Liver (tissue), 9 donors: ENCODE data around the gene OR56B4. TPM values are rescaled to one million over a fixed set of nuclear protein-coding genes. Genes with fewer than 3 reads are reported as not detected.

Source experiments
- DNase-seq: peaks from one replicate; pipeline ENCODE4 v3.0.0-alpha.2; 2017; ENCODE audit warnings: low spot score
- H3K27ac ChIP-seq, 2 donors: one replicate each; pipeline ENCODE4 v1.7.0; 2013; ENCODE audit warnings: inconsistent platforms in 2 of 2, low read length in 2 of 2, control low read depth in 1 of 2, low read depth in 1 of 2, mild to moderate bottlenecking in 1 of 2
- H3K27me3 ChIP-seq, 4 donors: one replicate each; pipeline versions ENCODE4 v1.6.1 to v1.7.0; 2013; ENCODE audit warnings: low read length in 3 of 4, inconsistent platforms in 1 of 4, mild to moderate bottlenecking in 1 of 4, moderate library complexity in 1 of 4; ENCODE audit not compliant: control insufficient read depth in 4 of 4, insufficient read depth in 4 of 4
- H3K36me3 ChIP-seq, 4 donors: one replicate each; pipeline versions ENCODE4 v1.6.1 to v1.7.0; 2013; ENCODE audit warnings: low read length in 3 of 4, mild to moderate bottlenecking in 3 of 4, low read depth in 1 of 4, moderate library complexity in 1 of 4; ENCODE audit not compliant: control insufficient read depth in 4 of 4, insufficient read depth in 3 of 4
- H3K4me1 ChIP-seq, 4 donors: one replicate each; pipeline versions ENCODE4 v1.6.1 to v1.7.0; 2013; ENCODE audit warnings: low read length in 3 of 4, mild to moderate bottlenecking in 3 of 4, moderate library complexity in 1 of 4; ENCODE audit not compliant: control insufficient read depth in 4 of 4, insufficient read depth in 4 of 4
- H3K4me3 ChIP-seq, 3 donors: one replicate each; pipeline versions ENCODE4 v1.6.1 to v1.7.0; 2013; ENCODE audit warnings: low read length in 3 of 3, control low read depth in 1 of 3, low read depth in 1 of 3, mild to moderate bottlenecking in 1 of 3
- H3K9ac ChIP-seq, 2 donors: one replicate each; pipeline ENCODE4 v1.7.0; 2013; ENCODE audit warnings: low read length in 2 of 2, mild to moderate bottlenecking in 2 of 2, moderate library complexity in 2 of 2, control low read depth in 1 of 2, low read depth in 1 of 2
- H3K9me3 ChIP-seq, 4 donors: one replicate each; pipeline versions ENCODE4 v1.6.1 to v1.7.0; 2013; ENCODE audit warnings: low read length in 3 of 4; ENCODE audit not compliant: control insufficient read depth in 4 of 4
- EGR1 ChIP-seq, 2 donors: IDR thresholded peaks; 2 replicates each; pipeline ENCODE4 v1.6.1; 2016 to 2018; ENCODE audit warnings: antibody characterized with exemption in 2 of 2, low read depth in 2 of 2
- GABPA ChIP-seq, 2 donors: IDR thresholded peaks in 1 of 2; conservative IDR thresholded peaks in 1 of 2; 2 replicates each; pipeline ENCODE4 v1.6.1; 2016; ENCODE audit warnings: antibody characterized with exemption in 2 of 2, mild to moderate bottlenecking in 1 of 2, moderate library complexity in 1 of 2
- HNF4A ChIP-seq, 2 donors: conservative IDR thresholded peaks; 2 replicates each; pipeline ENCODE4 v1.6.1; 2016; ENCODE audit warnings: antibody characterized with exemption in 2 of 2, mild to moderate bottlenecking in 2 of 2
- HNF4G ChIP-seq: IDR thresholded peaks from 2 replicates; pipeline ENCODE4 v1.6.1; 2016; ENCODE audit warnings: antibody characterized with exemption
- JUND ChIP-seq, 2 donors: IDR thresholded peaks; 2 replicates each; pipeline ENCODE4 v1.6.1; 2016; ENCODE audit warnings: antibody characterized with exemption in 2 of 2
- MAX ChIP-seq: IDR thresholded peaks from 2 replicates; pipeline ENCODE4 v1.6.1; 2016; ENCODE audit warnings: antibody characterized with exemption
- NR2F2 ChIP-seq: IDR thresholded peaks from 2 replicates; pipeline ENCODE4 v1.6.1; 2016; ENCODE audit warnings: antibody characterized with exemption
- RAD21 ChIP-seq, 2 donors: IDR thresholded peaks; 2 replicates each; pipeline ENCODE4 v1.6.1; 2016; ENCODE audit warnings: antibody characterized with exemption in 2 of 2, mild to moderate bottlenecking in 2 of 2
- RXRA ChIP-seq, 2 donors: IDR thresholded peaks; 2 replicates each; pipeline ENCODE4 v1.6.1; 2017 to 2018; ENCODE audit warnings: antibody characterized with exemption in 2 of 2, mild to moderate bottlenecking in 1 of 2
- SP1 ChIP-seq: IDR thresholded peaks from 2 replicates; pipeline ENCODE4 v1.6.1; 2018; ENCODE audit warnings: antibody characterized with exemption, mild to moderate bottlenecking
- TAF1 ChIP-seq: conservative IDR thresholded peaks from 2 replicates; pipeline ENCODE4 v1.6.1; 2016; ENCODE audit warnings: antibody characterized with exemption, mild to moderate bottlenecking
- YY1 ChIP-seq: IDR thresholded peaks from 2 replicates; pipeline ENCODE4 v1.6.1; 2016; ENCODE audit warnings: antibody characterized with exemption, mild to moderate bottlenecking
- WGBS: extraction: QIAGEN DNeasy Blood & Tissue Kit; methylation state at CpG from one replicate; pipeline ENCODE4 v1.1.7; 2013; 5-methylcytosine and 5-hydroxymethylcytosine counted together
- polyA plus RNA-seq, 2 donors: library from polyadenylated mRNA; stranded (reverse) in 1 of 2; unstranded in 1 of 2; fragments of 200-250 nt in 1 of 2; fragments of >200 nt in 1 of 2; fragmentation: Nextera tagmentation in 1 of 2; extraction: Ambion mirVana in 1 of 2; gene quantifications; one replicate each; pipeline versions ENCODE4 v1.2.1 to v1.2.3, GENCODE V29; 2013 to 2015
- total RNA-seq, 2 donors: library from RNA; depleted of rRNA; stranded (reverse); fragments of >200 nt; gene quantifications; one replicate each; pipeline ENCODE4 v1.2.3, GENCODE V29; 2014
- TF ChIP-seq, protein P1 (sequence below): IDR thresholded peaks from 2 replicates; pipeline ENCODE4 v1.6.1; 2016; ENCODE audit warnings: antibody characterized with exemption
- TF ChIP-seq, protein P2 (sequence below): IDR thresholded peaks from 2 replicates; pipeline ENCODE4 v1.6.1; 2016; ENCODE audit warnings: antibody characterized with exemption, mild to moderate bottlenecking
- donor health status: healthy.
- donor health status: healthy.
- donor health status: healthy.
- donor health status: healthy.
- donor health status: healthy.

The OR56B4 gene
- total and polyA plus RNA-seq, 4 donors = not detected

GRCh38 chr11:6099577-6099976 lies 7.9 kb upstream of the OR56B4 start:
- 66% methylated on average over 2 of the region's 2 CpGs for WGBS
- no peak overlapping the region for H3K27ac ChIP-seq

DNA sequence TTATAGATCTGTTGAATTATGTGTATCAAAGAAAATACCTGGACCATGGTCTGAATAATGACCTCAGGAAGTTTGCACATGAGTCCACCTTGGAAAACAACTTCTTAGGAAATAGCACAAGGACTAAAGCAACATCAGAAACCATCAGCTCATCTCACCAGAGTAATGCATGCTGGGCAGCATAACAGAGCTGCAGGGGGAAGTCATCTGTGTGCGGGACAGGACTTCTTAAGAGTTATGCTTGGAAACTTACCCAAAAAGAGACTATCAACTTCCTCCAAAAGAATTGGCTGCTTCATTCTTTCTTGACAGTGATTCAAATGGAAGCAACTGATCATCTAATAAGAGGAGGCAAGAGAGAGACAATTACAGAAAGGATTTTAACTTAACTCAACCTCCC lies 2.5 kb downstream of the OR56B4 start:
- TF ChIP-seq, protein P1, sequence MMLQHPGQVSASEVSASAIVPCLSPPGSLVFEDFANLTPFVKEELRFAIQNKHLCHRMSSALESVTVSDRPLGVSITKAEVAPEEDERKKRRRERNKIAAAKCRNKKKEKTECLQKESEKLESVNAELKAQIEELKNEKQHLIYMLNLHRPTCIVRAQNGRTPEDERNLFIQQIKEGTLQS = no peak
- TF ChIP-seq JUND (IDR thresholded peaks at IDR 0.05) (no peak), GABPA (IDR thresholded peaks at IDR 0.05 in 1 of 2, conservative IDR thresholded peaks at IDR 0.05 in 1 of 2) (no peak), HNF4A (conservative IDR thresholded peaks at IDR 0.05) (no peak)
- Histone ChIP-seq H3K27ac (no peak overlapping the region), H3K4me1 (no peaks in the 10 kb centered on the region), H3K36me3 (no peaks in the 10 kb centered on the region), H3K4me3 (no peak overlapping the region), H3K9me3 (no peaks in the 10 kb centered on the region), H3K9ac (no peak overlapping the region), H3K27me3 (no peaks in the 10 kb centered on the region)
- DNase-seq = no peak
- WGBS = 47% methylated on average over 1 of the region's 1 CpG

More at GRCh38 chr11:6099577-6099976, 7.9 kb upstream of the OR56B4 start:
- Histone ChIP-seq H3K27me3 (peaks cover 0 to 7% (median 0%) of the 10 kb centered on the region in 4 donors), H3K9me3 (no peaks in the 10 kb centered on the region), H3K36me3 (no peaks in the 10 kb centered on the region), H3K4me3 (no peak overlapping the region), H3K9ac (no peak overlapping the region), H3K4me1 (no peaks in the 10 kb centered on the region)
- no peak for DNase-seq
- TF ChIP-seq GABPA (IDR thresholded peaks at IDR 0.05 in 1 of 2, conservative IDR thresholded peaks at IDR 0.05 in 1 of 2) (no peak), SP1 (no peak), JUND (IDR thresholded peaks at IDR 0.05) (no peak), YY1 (no peak), MAX (no peak), HNF4A (conservative IDR thresholded peaks at IDR 0.05) (no peak), RXRA (IDR thresholded peaks at IDR 0.05) (no peak)
- TF ChIP-seq, protein P2, sequence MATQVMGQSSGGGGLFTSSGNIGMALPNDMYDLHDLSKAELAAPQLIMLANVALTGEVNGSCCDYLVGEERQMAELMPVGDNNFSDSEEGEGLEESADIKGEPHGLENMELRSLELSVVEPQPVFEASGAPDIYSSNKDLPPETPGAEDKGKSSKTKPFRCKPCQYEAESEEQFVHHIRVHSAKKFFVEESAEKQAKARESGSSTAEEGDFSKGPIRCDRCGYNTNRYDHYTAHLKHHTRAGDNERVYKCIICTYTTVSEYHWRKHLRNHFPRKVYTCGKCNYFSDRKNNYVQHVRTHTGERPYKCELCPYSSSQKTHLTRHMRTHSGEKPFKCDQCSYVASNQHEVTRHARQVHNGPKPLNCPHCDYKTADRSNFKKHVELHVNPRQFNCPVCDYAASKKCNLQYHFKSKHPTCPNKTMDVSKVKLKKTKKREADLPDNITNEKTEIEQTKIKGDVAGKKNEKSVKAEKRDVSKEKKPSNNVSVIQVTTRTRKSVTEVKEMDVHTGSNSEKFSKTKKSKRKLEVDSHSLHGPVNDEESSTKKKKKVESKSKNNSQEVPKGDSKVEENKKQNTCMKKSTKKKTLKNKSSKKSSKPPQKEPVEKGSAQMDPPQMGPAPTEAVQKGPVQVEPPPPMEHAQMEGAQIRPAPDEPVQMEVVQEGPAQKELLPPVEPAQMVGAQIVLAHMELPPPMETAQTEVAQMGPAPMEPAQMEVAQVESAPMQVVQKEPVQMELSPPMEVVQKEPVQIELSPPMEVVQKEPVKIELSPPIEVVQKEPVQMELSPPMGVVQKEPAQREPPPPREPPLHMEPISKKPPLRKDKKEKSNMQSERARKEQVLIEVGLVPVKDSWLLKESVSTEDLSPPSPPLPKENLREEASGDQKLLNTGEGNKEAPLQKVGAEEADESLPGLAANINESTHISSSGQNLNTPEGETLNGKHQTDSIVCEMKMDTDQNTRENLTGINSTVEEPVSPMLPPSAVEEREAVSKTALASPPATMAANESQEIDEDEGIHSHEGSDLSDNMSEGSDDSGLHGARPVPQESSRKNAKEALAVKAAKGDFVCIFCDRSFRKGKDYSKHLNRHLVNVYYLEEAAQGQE = no peak

- H3K4me1 ChIP-seq = no peaks in the 10 kb centered on the region
- 66% methylated on average over 2 of the region's 2 CpGs for WGBS
- H3K9me3 ChIP-seq = peaks cover 0 to 4% (median 0%) of the 10 kb centered on the region in 4 donors
- no peak overlapping the region for H3K9ac ChIP-seq
- DNase-seq = no peak
- no peak overlapping the region for H3K27ac ChIP-seq
- no peak for TF ChIP-seq RAD21 (IDR thresholded peaks at IDR 0.05)
- no peak for TF ChIP-seq HNF4G
- no peak for TF ChIP-seq TAF1
- no peak for TF ChIP-seq EGR1 (IDR thresholded peaks at IDR 0.05; ENCODE audit: low read depth in 2 of 2)
- no peak for TF ChIP-seq NR2F2
- H3K4me3 ChIP-seq = no peak overlapping the region
- H3K27me3 ChIP-seq = no peaks in the 10 kb centered on the region
- no peaks in the 10 kb centered on the region for H3K36me3 ChIP-seq
Observed at GRCh38 chr11:6111673-6112072, 4.2 kb downstream of the OR56B4 start.
